GM18867 (cell line): ENCODE measurements around the gene RARG.

Experiments
- ATAC-seq: cut with Tn5 transposase; IDR thresholded peaks from one replicate; pipeline ENCODE4 v1.9.1; 2021; ENCODE audit warnings: mild to moderate bottlenecking, moderate library complexity; ENCODE audit not compliant: unreplicated experiment

RARG gene

GRCh38 chr12:53224061-53224896 is 7.7 kb downstream of the RARG start:
- no peak for ATAC-seq

- no peak for ATAC-seq
Observed at GRCh38 chr12:53223389-53224060, 8.5 kb downstream of the RARG start.

GRCh38 chr12:53222806-53223261 is 9.2 kb downstream of the RARG start:
- ATAC-seq, result no peak

- no peak for ATAC-seq
Observed at GRCh38 chr12:53222170-53222721, 9.8 kb downstream of the RARG start.

DNA sequence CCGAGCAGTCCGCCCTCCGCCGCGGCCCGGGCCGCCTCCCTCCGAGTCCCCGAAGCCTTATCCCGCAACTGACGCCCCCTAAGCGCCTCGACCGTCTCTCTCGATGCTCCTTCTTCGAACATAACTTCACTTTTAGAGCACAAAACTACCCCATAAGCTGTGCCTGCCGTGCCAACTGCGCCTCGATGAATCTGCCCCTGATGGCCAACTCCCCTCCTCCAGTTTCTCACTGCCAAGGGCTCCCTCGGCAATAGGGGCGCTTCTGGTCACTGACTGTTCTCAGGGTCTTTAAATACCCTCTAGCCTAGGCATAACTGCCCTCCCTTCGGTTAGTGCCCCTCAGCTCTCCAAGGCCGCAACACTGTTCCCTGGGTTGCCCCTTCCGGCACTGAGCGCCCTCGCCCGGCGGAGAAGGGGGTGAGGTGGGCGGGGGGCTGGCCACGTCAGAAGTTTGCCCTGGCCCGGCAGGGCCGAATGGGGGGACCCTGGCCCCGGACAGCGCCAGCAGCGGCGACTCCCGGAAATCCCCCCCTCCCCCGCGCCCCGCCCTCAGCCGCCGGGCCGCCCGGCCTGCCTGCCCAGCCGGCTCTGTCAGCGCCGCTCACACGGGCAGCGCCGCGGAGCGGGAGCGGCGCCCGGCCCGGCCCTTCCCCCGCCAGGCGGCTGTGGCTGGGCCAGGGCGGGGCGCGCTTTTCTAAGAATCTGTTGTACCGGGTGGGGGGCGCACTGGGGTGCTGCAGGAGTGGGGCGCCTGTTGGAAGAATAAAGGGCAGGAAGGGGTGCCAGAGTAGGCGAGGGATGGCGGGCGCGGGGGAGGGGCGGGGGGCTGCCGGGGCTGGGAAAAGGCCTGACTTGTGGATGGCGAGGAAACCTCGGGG is 10.6 kb downstream of the RARG start:
- peak; percentile 30 for ATAC-seq

- peak; percentile 56 for ATAC-seq
Observed at GRCh38 chr12:53220694-53221202, 11.3 kb downstream of the RARG start.

- ATAC-seq, result peak; percentile 34
Observed at GRCh38 chr12:53219956-53220693, 11.9 kb downstream of the RARG start.

DNA sequence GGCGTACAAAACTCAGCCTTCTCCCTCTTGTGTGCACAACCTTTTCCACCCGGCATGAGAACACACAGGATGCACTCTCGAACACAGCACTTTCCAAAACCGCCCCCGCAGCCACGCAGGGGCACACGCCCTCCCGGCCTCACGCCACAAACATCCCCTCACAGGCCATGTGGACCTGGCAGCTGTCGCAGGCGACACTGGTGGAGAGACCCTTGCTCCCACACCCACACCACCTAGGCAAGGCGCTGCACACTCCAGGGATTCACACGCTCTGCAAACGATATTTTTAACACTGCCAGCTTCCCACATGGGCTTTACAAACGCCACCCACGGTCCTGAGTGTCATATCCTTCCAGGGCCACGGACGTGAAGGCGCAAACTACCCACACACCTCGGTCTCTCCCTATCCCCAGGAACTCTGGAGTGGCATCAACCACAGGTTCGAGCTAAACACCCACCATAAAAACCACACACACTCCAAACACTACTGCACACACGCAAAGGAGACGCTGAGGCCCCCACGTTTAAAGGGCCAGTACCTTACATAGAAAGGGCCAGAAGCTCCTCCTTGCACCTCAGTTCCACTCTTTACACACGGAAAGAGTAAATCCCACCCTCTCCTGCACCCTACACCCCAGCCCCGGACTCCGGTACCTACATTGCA is 12.6 kb downstream of the RARG start:
- peak; percentile 11 for ATAC-seq

DNA sequence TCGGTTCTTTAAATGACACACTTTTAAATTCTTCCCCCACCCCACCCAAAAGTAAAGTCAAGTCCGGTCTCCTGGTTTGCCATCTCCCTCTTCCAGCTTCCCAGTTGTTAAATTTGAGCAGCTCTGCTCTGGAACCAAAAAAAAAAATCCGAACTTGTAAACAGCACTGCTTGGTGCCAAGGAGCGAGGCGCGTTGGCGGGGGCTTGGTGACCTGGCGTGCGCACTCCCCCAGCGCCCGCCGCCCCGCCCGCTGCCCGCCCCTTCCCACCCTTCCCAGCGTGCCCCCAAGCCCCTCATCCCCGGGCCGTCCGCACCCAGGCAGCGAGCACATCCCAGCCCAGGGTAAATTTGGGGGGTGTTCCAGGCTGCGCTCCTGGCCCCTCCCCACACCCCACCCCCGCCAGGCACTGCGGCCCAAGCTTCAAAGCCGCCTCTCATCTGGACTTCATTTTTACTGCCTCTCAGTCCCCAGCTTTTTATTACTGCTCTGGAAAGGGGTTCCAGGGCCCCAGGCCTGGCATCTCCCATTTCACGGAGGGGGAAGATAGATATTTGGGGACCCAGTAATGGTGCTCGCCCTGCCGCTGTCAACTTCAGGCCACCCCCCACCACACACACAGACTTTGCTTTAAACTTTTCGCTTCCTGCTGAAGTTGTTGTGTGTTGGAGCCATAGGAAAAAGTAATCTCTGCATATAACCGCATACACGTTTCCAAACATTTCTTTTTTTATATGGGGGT is 13.3 kb downstream of the RARG start:
- ATAC-seq, result no peak

DNA sequence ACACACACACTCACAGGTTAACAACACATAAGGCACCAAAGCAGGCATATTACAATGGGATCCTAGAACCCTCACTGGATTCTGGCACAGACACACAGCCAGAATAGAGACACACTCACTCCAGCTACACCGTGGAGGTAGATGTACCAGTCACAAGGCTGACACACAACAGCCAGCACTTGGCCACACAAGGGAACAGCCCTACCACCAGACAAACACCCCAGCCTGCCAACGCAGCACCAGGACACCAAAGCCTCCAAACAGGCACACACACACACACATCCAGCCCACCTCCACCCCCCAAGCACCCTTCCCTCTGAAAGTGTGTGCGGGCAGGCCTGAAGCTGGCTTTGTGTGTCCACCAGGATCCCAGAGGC is 14.1 kb downstream of the RARG start:
- no peak for ATAC-seq

DNA sequence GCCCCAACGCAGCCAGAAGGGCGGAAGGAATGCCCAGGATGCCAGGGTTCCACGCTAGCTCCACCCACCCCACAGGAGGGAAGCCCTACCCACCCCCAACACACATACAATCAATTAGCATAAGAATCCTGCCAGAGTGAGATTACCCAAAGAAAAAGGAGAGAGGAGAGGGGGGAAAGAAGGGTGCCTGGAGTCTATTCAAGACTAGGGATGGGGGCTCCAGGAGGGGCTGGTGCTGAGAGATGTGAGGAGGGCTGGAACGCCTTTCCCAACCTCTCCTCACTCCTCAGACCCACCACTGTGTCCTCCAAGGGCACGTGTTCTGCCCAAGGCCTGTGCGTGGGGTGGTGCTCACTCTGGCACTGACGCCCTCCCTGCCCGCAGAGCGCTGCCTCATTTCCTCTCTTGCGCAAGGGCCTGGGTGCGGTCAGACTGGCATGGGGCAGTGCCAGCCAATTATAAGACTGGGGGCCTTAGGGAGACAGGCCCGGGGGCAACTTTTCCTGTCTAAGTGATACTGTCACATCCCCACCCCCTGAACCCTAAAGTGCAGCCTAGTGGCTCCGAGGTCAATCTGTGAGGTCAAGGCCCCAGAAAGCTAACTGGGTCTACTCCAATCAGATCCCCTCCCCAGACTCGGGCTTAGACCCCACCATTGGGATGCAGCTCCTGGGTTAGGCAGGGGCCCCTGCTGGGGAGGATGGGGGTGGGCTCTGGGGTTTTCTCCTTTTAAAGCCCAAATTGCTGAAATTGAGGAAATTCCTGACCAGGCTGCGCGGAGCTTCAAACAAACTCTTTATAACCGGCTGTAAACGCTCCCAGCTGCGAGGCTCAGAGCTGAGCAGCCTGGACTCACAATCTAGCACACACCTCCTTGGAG is 14.7 kb downstream of the RARG start:
- no peak for ATAC-seq

DNA sequence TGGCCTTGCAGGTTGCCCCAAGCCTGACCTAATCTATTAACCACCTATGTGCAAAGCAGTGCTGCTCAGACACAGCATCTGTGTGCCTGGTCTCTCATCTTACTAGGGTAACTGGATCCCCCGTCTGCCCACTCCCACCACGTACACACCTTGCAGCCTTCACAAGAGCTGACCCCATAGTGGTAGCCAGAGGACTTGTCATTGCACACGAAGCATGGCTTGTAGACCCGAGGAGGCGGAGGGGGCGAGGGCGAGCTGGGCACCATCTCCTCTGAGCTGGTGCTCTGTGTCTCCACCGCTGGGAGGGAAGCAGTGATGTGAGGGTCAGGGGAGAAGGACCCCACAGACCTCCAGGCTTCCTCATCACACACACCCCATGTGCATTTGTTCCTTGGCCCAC is 16.5 kb downstream of the RARG start:
- no peak for ATAC-seq

- ATAC-seq, result no peak
Observed at GRCh38 chr12:53214687-53215455, 17.1 kb downstream of the RARG start.

DNA sequence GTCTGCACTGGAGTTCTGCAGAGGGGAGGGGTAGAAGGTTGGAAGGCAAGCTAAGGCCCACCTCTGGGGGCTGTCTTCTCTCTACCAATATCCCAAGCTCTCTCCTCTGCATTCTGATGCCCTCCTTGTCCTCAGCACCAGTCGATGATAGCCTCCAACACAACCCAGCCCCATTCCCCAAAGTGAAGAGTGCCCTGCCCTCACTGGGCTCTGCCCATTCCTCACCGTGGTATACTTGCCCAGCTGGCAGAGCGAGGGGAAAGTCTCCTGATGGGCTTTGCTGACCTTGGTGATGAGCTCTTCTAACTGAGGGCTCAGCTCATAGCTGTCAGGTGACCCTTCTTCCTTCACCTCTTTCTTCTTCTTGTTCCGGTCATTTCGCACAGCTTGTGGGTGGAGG is 17.8 kb downstream of the RARG start:
- ATAC-seq, result no peak

DNA sequence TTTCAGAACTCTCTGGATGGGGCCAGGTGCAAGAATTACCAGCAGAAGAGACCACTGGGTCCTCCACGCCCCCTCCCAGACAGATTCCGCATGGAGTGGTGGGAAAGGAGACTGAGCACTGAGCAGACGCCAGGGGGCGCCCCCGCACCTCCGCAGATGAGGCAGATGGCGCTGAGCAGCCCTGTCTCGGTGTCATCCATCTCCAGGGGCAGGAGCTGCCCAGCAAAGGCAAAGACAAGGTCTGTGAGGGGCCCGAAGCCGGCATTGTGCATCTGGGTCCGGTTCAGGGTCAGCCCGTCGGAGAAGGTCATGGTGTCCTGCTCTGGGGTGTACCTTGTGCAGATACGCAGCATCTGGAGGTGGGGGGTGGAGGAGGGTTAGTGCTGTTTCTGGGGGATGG is 18.7 kb downstream of the RARG start:
- ATAC-seq, result no peak

- ATAC-seq, result no peak
Observed at GRCh38 chr12:53212931-53213330, 19.1 kb downstream of the RARG start.
